GM23338 (cell line): ENCODE results near the gene DLG2. TPM values are rescaled to one million over a fixed set of nuclear protein-coding genes. Genes with fewer than 3 reads are reported as not detected.

Source experiments
- ATAC-seq: fragments of 200-7000 bp; cut with Tn5 transposase; 3 replicates; pipeline ENCODE4 v1.9.1; 2020
- DNase-seq: peaks from one replicate; pipeline ENCODE4 v3.0.0-alpha.2; 2015; ENCODE audit warnings: low spot score
- H2AFZ ChIP-seq: fragments of 200-600 bp; sonication (generic); 2 replicates; pipeline ENCODE4 v1.8.0; 2016; ENCODE audit warnings: antibody characterized with exemption, mild to moderate bottlenecking, moderate library complexity
- H3F3A ChIP-seq: fragments of 200-600 bp; sonication (generic); replicated peaks from 2 replicates; pipeline ENCODE4 v1.8.0; 2017; ENCODE audit warnings: antibody characterized with exemption, mixed run types, low read depth
- H3K27ac ChIP-seq: fragments of 200-600 bp; sonication (generic); 2 replicates; pipeline ENCODE4 v1.6.1; 2016; ENCODE audit warnings: low read depth
- H3K27me3 ChIP-seq: fragments of 200-600 bp; sonication (generic); 2 replicates; pipeline ENCODE4 v1.8.0; 2016; ENCODE audit warnings: mild to moderate bottlenecking, mixed run types, moderate library complexity; ENCODE audit not compliant: insufficient read depth
- H3K36me3 ChIP-seq: fragments of 200-600 bp; sonication (generic); 2 replicates; pipeline ENCODE4 v1.8.0; 2016; ENCODE audit warnings: mild to moderate bottlenecking; ENCODE audit not compliant: insufficient read depth
- H3K4me1 ChIP-seq: fragments of 200-600 bp; sonication (generic); 2 replicates; pipeline ENCODE4 v1.8.0; 2016; ENCODE audit warnings: mild to moderate bottlenecking, moderate library complexity; ENCODE audit not compliant: insufficient read depth
- H3K4me2 ChIP-seq: fragments of 200-600 bp; sonication (generic); 2 replicates; pipeline ENCODE4 v1.7.1; 2017; ENCODE audit warnings: mixed run types
- H3K4me3 ChIP-seq: fragments of 200-600 bp; sonication (generic); 2 replicates; pipeline ENCODE4 v1.6.1; 2016; ENCODE audit warnings: mixed run types
- H3K79me2 ChIP-seq: fragments of 200-600 bp; sonication (generic); replicated peaks from 2 replicates; pipeline ENCODE4 v1.8.0; 2017; ENCODE audit warnings: mild to moderate bottlenecking; ENCODE audit not compliant: insufficient read depth
- H3K9me2 ChIP-seq: fragments of 200-600 bp; sonication (generic); 2 replicates; pipeline ENCODE4 v1.8.0; 2017; ENCODE audit not compliant: insufficient read depth
- H4K20me1 ChIP-seq: fragments of 200-600 bp; sonication (generic); replicated peaks from 2 replicates; pipeline ENCODE4 v1.8.0; 2017; ENCODE audit warnings: mild to moderate bottlenecking; ENCODE audit not compliant: insufficient read depth
- H3K27ac Mint-ChIP-seq: 2 replicates; pipeline ENCODE4 v1.8.0; 2020; ENCODE audit warnings: inconsistent platforms, mild to moderate bottlenecking, moderate library complexity, mixed read lengths
- H3K27me3 Mint-ChIP-seq: 3 replicates; pipeline ENCODE4 v1.8.0; 2022; ENCODE audit warnings: low read depth, mild to moderate bottlenecking, moderate library complexity, mixed read lengths, inconsistent platforms; ENCODE audit not compliant: insufficient read depth, poor library complexity
- H3K36me3 Mint-ChIP-seq: 3 replicates; pipeline ENCODE4 v1.8.0; 2021; ENCODE audit warnings: low read depth, mild to moderate bottlenecking, inconsistent platforms, moderate library complexity, mixed read lengths
- H3K4me1 Mint-ChIP-seq: 3 replicates; pipeline ENCODE4 v1.8.0; 2020; ENCODE audit warnings: mild to moderate bottlenecking, inconsistent platforms, mixed read lengths
- H3K4me3 Mint-ChIP-seq: 3 replicates; pipeline ENCODE4 v1.8.0; 2021; ENCODE audit warnings: moderate library complexity, mild to moderate bottlenecking, inconsistent platforms, mixed read lengths
- H3K9me3 Mint-ChIP-seq: 3 replicates; pipeline ENCODE4 v1.8.0; 2020; ENCODE audit warnings: moderate library complexity, mild to moderate bottlenecking, inconsistent platforms, mixed read lengths
- CREB1 ChIP-seq: fragments of 250-450 bp; sonication (Bioruptor Pico); IDR thresholded peaks from 2 replicates; pipeline ENCODE4 v1.5.0; 2020; ENCODE audit warnings: low read depth, mild to moderate bottlenecking, moderate library complexity
- ETS1 ChIP-seq: IDR thresholded peaks from 2 replicates; pipeline ENCODE4 v1.6.1; 2016; ENCODE audit warnings: antibody characterized with exemption
- EZH2 ChIP-seq: fragments of 200-600 bp; sonication (generic); IDR thresholded peaks from one replicate; pipeline ENCODE4 v1.8.0; 2017; ENCODE audit warnings: antibody characterized with exemption, mild to moderate bottlenecking, low read depth; ENCODE audit not compliant: unreplicated experiment
- EZH2phosphoT487 ChIP-seq: fragments of 200-600 bp; sonication (generic); IDR thresholded peaks from one replicate; pipeline ENCODE4 v1.8.1; 2018; ENCODE audit warnings: antibody characterized with exemption; ENCODE audit not compliant: unreplicated experiment
- JUNB ChIP-seq: IDR thresholded peaks from one replicate; pipeline ENCODE4 v1.6.1; 2016; ENCODE audit warnings: antibody characterized with exemption; ENCODE audit not compliant: unreplicated experiment
- NANOG ChIP-seq: IDR thresholded peaks from 2 replicates; pipeline ENCODE4 v1.6.1; 2016; ENCODE audit warnings: antibody characterized with exemption, borderline replicate concordance
- POLR2AphosphoS5 ChIP-seq: IDR thresholded peaks from 2 replicates; pipeline ENCODE4 v1.6.1; 2016; ENCODE audit warnings: antibody characterized with exemption, low read depth
- REST ChIP-seq: IDR thresholded peaks from one replicate; pipeline ENCODE4 v1.6.1; 2018; ENCODE audit warnings: antibody characterized with exemption; ENCODE audit not compliant: unreplicated experiment
- STAT1 ChIP-seq: IDR thresholded peaks from one replicate; pipeline ENCODE4 v1.6.1; 2016; ENCODE audit warnings: antibody characterized with exemption; ENCODE audit not compliant: unreplicated experiment
- ZNF331 ChIP-seq: fragments of 250-450 bp; sonication (Bioruptor Pico); IDR thresholded peaks from 2 replicates; pipeline ENCODE4 v1.5.0; 2020; ENCODE audit warnings: low read depth, mild to moderate bottlenecking, moderate library complexity
- ZNF462 ChIP-seq: fragments of 250-450 bp; sonication (Bioruptor Pico); IDR thresholded peaks from 2 replicates; pipeline ENCODE4 v1.5.0; 2020; ENCODE audit warnings: mild to moderate bottlenecking, moderate library complexity
- polyA plus RNA-seq: library from polyadenylated mRNA; unstranded; fragments of >200 nt; fragmentation: Nextera tagmentation; extraction: Ambion mirVana; gene quantifications from 2 replicates; pipeline ENCODE4 v1.2.1, GENCODE V29; 2016
- total RNA-seq: library from RNA; depleted of rRNA; stranded (reverse); fragments of >200 nt; shearing (Covaris generic); gene quantifications from 2 replicates; pipeline ENCODE4 v1.2.3, GENCODE V29; 2014

The DLG2 gene
- total and polyA plus RNA-seq, 2 experiments from 2014 or later: 19.8 to 21.5 TPM

- ATAC-seq: no peak
- Mint-ChIP-seq H3K27me3 (peaks cover 3% of the 10 kb centered on the region), H3K36me3 (peaks cover 12% of the 10 kb centered on the region; the same call in 2 of the 3 replicates), H3K27ac (no peak overlapping the region; the same call in 1 of the 2 replicates), H3K4me3 (no peak overlapping the region), H3K9me3 (no peaks in the 10 kb centered on the region; the same call in 2 of the 3 replicates), H3K4me1 (no peaks in the 10 kb centered on the region)
- Histone ChIP-seq H3F3A (no peaks in the 10 kb centered on the region), H3K27me3 (no peaks in the 10 kb centered on the region), H3K9me2 (no peaks in the 10 kb centered on the region), H3K27ac (no peak overlapping the region), H3K4me2 (no peak overlapping the region), H3K36me3 (no peaks in the 10 kb centered on the region), H3K4me3 (no peak overlapping the region), H3K79me2 (no peaks in the 10 kb centered on the region), H4K20me1 (no peaks in the 10 kb centered on the region), H2AFZ (no peak overlapping the region), H3K4me1 (no peaks in the 10 kb centered on the region)
- TF ChIP-seq JUNB (no peak), ZNF462 (CRISPR knock-in tag) (no peak), EZH2 (no peak), EZH2phosphoT487 (no peak), STAT1 (no peak), REST (no peak), ZNF331 (CRISPR knock-in tag) (no peak), NANOG (no peak), ETS1 (no peak), POLR2AphosphoS5 (no peak), CREB1 (no peak)
- DNase-seq: no peak
Measured at GRCh38 chr11:85379066-85379465, 248.1 kb downstream of the DLG2 start.
